ENCODE measurements around the gene OR51E1.

DNA sequence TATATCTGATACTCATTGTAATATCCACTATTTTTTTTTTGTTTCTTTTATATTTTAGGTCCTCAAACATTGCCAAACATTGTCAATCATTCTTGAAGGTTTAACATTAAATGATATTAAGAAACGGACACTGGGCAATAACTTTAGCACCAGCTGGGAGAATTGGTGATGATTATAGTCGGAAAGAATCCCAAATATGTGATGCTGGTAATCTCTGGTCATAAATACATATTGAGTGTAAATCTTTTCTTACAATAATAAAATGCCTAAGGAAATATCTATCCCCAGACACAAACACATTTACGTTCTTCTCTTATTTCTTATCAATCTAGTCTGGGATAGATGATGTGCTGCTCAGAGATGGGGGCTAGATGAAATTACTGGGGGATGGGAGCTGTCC lies 28.7 kb downstream of the OR51E1 start:
- TF ChIP-seq, protein P1, sequence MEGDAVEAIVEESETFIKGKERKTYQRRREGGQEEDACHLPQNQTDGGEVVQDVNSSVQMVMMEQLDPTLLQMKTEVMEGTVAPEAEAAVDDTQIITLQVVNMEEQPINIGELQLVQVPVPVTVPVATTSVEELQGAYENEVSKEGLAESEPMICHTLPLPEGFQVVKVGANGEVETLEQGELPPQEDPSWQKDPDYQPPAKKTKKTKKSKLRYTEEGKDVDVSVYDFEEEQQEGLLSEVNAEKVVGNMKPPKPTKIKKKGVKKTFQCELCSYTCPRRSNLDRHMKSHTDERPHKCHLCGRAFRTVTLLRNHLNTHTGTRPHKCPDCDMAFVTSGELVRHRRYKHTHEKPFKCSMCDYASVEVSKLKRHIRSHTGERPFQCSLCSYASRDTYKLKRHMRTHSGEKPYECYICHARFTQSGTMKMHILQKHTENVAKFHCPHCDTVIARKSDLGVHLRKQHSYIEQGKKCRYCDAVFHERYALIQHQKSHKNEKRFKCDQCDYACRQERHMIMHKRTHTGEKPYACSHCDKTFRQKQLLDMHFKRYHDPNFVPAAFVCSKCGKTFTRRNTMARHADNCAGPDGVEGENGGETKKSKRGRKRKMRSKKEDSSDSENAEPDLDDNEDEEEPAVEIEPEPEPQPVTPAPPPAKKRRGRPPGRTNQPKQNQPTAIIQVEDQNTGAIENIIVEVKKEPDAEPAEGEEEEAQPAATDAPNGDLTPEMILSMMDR (IDR thresholded peaks at IDR 0.05; ENCODE audit: low read depth, low read length), result no peak
- no peak for TF ChIP-seq POLR2A (IDR thresholded peaks at IDR 0.05; ENCODE audit: extremely low read depth, insufficient read length)
